HT-29 (cell line): ENCODE data around the gene SLC22A31. TPM values are rescaled to one million over a fixed set of nuclear protein-coding genes. Genes with fewer than 3 reads are reported as not detected.

ENCODE experiments used
- DNase-seq: peaks from one replicate; pipeline ENCODE4 v3.0.0-alpha.2; 2015; ENCODE audit warnings: low spot score
- total RNA-seq: library from RNA; depleted of rRNA; stranded (reverse); fragments of >200 nt; shearing (Covaris generic); gene quantifications from 2 replicates; pipeline ENCODE4 v1.2.3, GENCODE V29; 2014; rRNA removed

Gene SLC22A31
- total RNA-seq, 1 experiment from 2014 or later: not detected

DNA sequence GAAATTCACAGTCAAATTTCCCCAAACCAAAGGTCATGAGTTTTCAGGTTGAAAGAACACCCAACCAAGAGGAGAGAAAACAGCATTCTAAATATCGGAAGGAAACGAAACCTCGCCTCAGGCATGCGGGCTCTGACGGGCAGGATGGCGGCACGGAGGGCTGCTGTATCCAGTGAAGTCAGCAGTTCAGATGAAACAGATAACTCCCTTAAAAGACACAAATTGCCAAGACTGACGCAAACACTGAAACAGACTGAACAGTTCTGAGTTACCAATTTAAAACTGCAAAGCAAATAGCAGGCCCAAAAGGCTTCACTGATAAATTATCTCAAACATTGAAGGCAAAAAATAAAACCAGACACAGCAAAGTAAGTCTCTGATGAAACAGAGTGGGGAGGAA is 49.4 kb downstream of the SLC22A31 start:
- DNase-seq: no peak

- DNase-seq: no peak
Measured at GRCh38 chr16:89150090-89150835, 50.1 kb downstream of the SLC22A31 start.

GRCh38 chr16:89149386-89149785 is 51.0 kb downstream of the SLC22A31 start:
- no peak for DNase-seq

DNA sequence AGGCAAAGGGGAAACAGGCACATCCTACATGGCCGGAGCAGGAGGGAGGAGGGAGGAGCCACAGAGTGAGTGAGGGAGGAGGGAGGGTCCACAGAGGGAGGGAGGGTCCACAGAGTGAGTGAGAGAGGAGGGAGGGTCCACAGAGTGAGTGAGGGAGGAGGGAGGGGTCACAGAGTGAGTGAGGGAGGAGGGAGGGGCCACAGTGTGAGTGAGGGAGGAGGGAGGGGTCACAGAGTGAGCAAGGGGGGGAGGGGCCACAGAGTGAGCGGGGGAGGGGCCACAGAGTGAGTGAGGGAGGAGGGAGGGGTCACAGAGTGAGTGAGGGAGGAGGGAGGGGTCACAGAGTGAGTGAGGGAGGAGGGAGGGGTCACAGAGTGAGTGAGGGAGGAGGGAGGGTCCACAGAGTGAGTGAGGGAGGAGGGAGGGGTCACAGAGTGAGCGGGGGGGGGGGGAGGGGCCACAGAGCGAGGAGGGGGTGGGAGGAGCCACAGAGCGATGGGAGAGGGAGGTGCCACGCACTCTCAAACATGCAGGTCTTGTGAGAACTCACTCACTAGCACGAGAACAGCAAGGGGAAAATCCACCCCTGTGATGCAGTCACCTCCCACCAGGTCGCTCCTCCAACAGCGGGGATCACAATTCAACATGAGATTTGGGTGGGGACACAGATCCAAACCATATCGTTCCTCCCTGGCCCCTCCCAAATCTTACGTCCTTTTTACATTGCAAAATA is 53.1 kb downstream of the SLC22A31 start:
- no peak for DNase-seq

DNA sequence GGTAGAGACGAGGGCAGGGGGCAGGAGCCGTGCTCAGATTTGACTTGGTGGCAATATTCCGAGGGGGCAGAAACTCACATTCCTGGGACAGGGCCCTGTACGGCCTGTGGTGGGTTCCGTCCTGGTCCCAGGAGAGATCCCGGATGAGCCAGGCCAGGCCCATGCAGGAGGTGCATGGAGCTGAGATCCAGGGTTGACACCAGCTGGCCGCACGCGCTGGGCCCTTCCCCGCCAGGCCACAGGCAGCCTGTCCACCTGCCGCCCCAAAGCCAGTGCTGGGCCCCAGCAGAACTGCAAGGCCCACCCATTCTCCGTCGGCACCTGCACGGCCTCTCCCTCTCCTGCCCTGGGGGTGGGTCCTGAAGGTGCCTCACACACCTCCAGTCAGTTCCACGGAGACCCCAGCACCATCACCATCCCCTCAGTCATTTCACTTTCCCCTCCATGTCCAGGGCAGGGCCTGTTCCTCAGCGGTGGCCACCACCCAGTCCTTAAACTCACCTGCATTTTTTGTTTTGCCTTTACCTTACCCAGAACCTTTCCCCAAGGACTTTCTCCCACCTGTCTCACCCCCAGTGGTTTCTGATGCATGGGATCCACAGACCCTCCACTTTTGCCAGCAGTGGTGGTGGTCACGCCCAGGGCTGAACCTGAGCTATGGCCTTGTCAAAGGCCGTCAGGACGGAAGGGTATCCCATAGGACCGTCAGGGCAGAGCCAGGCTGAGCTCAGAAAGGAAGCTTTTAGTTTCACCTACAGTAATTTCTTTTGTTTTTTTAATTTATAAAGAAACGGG is 53.9 kb downstream of the SLC22A31 start:
- DNase-seq: no peak

Other genes with a start within 250 kb of the SLC22A31 start
- 0.03 TPM in 1 of 2 replicates, not detected in the other for gene CBFA2T3, start 223.3 kb downstream of the SLC22A31 start, total RNA-seq
- gene ACSF3, start 106.7 kb downstream of the SLC22A31 start, total RNA-seq: 41.3 and 43.5 TPM in 2 replicates
- not detected in 2 replicates for gene CDH15, start 28.8 kb downstream of the SLC22A31 start, total RNA-seq
- gene ZNF778, start 17.2 kb upstream of the SLC22A31 start, total RNA-seq: 4.2 and 10.6 TPM in 2 replicates